DOHH2 (cell line): ENCODE data around the gene ENDOV.

ENCODE experiments used
- CTCF ChIP-seq: fragments of 200-600 bp; sonication (generic); IDR thresholded peaks from one replicate; pipeline ENCODE4 v1.5.1; 2014; ENCODE audit warnings: antibody characterized with exemption, mild to moderate bottlenecking, low read depth, low read length; ENCODE audit not compliant: poor library complexity, severe bottlenecking
- EZH2phosphoT487 ChIP-seq: fragments of 200-600 bp; sonication (generic); IDR thresholded peaks from 2 replicates; pipeline ENCODE4 v1.6.1; 2017; ENCODE audit warnings: borderline replicate concordance, mild to moderate bottlenecking, antibody characterized with exemption, low read length, moderate library complexity, mixed read lengths

- TF ChIP-seq CTCF = no peak
- TF ChIP-seq EZH2phosphoT487 = no peak
These were observed 45.5 kb downstream of the ENDOV start for GRCh38 chr17:80460429-80460834.
